ENCODE measurements around the gene ADI1. TPM values are rescaled to one million over a fixed set of nuclear protein-coding genes. Genes with fewer than 3 reads are reported as not detected.

ADI1 gene
- total and polyA plus RNA-seq, 10 donors: 31.8 to 106 (median 55.4) TPM

- TF ChIP-seq POLR2A (IDR thresholded peaks at IDR 0.05) (no peak), CTCF (IDR thresholded peaks at IDR 0.05 in 8 of 11, conservative IDR thresholded peaks at IDR 0.05 in 3 of 11) (no peak), POLR2AphosphoS5 (IDR thresholded peaks at IDR 0.05) (no peak)
- intact Hi-C loops (cut with DNase I; ENCODE audit: low total_unique reads): no loop called here
- no peaks in the 10 kb centered on the region for H3K9me3 ChIP-seq
- H3K27me3 ChIP-seq (replicated peaks in 1 of 7): no peaks in the 10 kb centered on the region
- H3K4me1 ChIP-seq: peaks cover 11 to 41% (median 20%) of the 10 kb centered on the region in 6 donors
- no peak overlapping the region for H3K27ac ChIP-seq
- no peak overlapping the region for H3K4me3 ChIP-seq
- H3K36me3 ChIP-seq: peaks cover 2 to 79% (median 70%) of the 10 kb centered on the region in 6 donors
- WGBS, 5 donors: 89 to 94% (median 92%) methylated on average over 10 of the region's 10 CpGs
- no peak for DNase-seq
These were observed 34.6 kb upstream of the ADI1 start for GRCh38 chr2:3553946-3554345.

GRCh38 chr2:3547915-3548314 is 28.6 kb upstream of the ADI1 start:
- Histone ChIP-seq H3K4me1 (peaks cover 0 to under 1% (median 0%) of the 10 kb centered on the region in 6 donors), H3K27ac (no peak overlapping the region), H3K27me3 (replicated peaks in 1 of 7) (no peaks in the 10 kb centered on the region), H3K36me3 (peaks cover 5 to 100% (median 94%) of the 10 kb centered on the region in 6 donors), H3K9me3 (no peaks in the 10 kb centered on the region), H3K4me3 (no peak overlapping the region)
- TF ChIP-seq POLR2AphosphoS5 (IDR thresholded peaks at IDR 0.05) (no peak), CTCF (IDR thresholded peaks at IDR 0.05 in 8 of 11, conservative IDR thresholded peaks at IDR 0.05 in 3 of 11) (no peak), POLR2A (IDR thresholded peaks at IDR 0.05) (no peak)
- DNase-seq: no peak
- intact Hi-C loops (cut with DNase I; ENCODE audit: low total_unique reads): no loop called here
- WGBS, 5 donors: 92 to 100% (median 96%) methylated on average over 2 of the region's 2 CpGs

- TF ChIP-seq CTCF (IDR thresholded peaks at IDR 0.05 in 8 of 11, conservative IDR thresholded peaks at IDR 0.05 in 3 of 11) (no peak), POLR2A (IDR thresholded peaks at IDR 0.05) (no peak), POLR2AphosphoS5 (IDR thresholded peaks at IDR 0.05) (no peak)
- Histone ChIP-seq H3K9me3 (no peaks in the 10 kb centered on the region), H3K27ac (no peak overlapping the region), H3K36me3 (peaks cover 3 to 100% (median 97%) of the 10 kb centered on the region in 6 donors), H3K27me3 (replicated peaks in 1 of 7) (no peaks in the 10 kb centered on the region), H3K4me1 (no peaks in the 10 kb centered on the region), H3K4me3 (no peak overlapping the region)
- 93 to 98% (median 97%) methylated on average over 10 of the region's 10 CpGs for WGBS, 5 donors
- intact Hi-C loops (cut with DNase I; ENCODE audit: low total_unique reads): no loop called here
- DNase-seq: no peak
These were observed 26.6 kb upstream of the ADI1 start for GRCh38 chr2:3545788-3546478.

GRCh38 chr2:3543023-3543683 is 23.8 kb upstream of the ADI1 start:
- intact Hi-C loops (cut with DNase I; ENCODE audit: low total_unique reads): no loop called here
- H3K4me3 ChIP-seq: no peak overlapping the region
- H3K27ac ChIP-seq: no peak overlapping the region
- WGBS, 5 donors: 74 to 88% (median 79%) methylated on average over 6 of the region's 6 CpGs
- no peak for DNase-seq
- no peaks in the 10 kb centered on the region for H3K4me1 ChIP-seq
- H3K36me3 ChIP-seq: peaks cover 3 to 93% (median 82%) of the 10 kb centered on the region in 6 donors
- H3K9me3 ChIP-seq: no peaks in the 10 kb centered on the region
- TF ChIP-seq POLR2AphosphoS5 (IDR thresholded peaks at IDR 0.05): no peak
- no peak for TF ChIP-seq CTCF (IDR thresholded peaks at IDR 0.05 in 8 of 11, conservative IDR thresholded peaks at IDR 0.05 in 3 of 11)
- TF ChIP-seq POLR2A (IDR thresholded peaks at IDR 0.05): no peak
- no peaks in the 10 kb centered on the region for H3K27me3 ChIP-seq (replicated peaks in 1 of 7)

All from spleen (tissue), 11 donors.